Cortex of kidney (tissue), 1 donor: ENCODE measurements around the gene CTAG1A.
"Not testable (repeated sequence)": the region's sequence is repeated elsewhere in the genome, so short reads cannot be mapped to it uniquely, and the experiment has no call there.

Experiments
- DNase-seq: peaks from one replicate; lab custom pipeline; 2025; lab: John Stamatoyannopoulos, UW

The CTAG1A gene

DNA sequence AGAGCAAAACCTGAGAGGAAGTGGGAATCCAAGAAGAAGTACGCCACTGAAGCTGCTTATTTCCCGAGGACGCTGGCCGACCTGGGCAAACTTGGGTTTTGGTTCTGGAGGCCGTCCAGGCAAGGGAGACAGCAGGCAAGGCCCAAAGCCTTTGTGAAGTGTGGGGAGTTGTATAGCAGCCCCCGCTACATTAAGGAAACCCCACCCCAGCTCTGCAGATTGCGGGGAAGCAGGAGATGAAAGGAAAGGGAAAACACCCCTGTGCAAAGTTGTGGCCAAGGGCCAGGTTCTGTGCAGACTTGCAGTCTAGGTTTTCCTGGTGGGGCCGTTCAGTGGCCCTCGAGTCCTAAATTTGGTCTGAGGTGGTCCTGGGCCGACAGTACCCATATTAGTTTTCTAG lies 11.9 kb upstream of the CTAG1A start:
- not testable (repeated sequence) for DNase-seq

DNA sequence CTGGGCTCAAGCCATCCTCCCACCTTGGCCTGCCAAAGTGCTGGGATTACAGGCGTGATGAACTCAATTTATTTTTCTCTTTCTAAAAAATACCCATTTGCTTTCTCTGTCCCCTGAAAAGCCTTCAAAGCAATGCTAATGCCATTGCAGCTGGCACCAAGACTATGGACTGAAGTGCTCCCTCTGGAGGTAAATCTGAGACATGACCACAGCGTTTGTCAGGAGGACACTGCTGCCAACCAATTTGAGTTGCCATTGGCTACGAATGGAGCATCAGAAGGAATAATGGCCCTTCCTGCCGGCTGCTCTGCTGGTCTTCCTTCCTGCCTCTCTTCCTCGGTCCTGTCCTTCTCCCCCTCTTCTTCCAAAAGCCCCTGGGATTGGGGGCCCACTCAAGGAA lies 9.9 kb upstream of the CTAG1A start:
- DNase-seq = not testable (repeated sequence)

DNA sequence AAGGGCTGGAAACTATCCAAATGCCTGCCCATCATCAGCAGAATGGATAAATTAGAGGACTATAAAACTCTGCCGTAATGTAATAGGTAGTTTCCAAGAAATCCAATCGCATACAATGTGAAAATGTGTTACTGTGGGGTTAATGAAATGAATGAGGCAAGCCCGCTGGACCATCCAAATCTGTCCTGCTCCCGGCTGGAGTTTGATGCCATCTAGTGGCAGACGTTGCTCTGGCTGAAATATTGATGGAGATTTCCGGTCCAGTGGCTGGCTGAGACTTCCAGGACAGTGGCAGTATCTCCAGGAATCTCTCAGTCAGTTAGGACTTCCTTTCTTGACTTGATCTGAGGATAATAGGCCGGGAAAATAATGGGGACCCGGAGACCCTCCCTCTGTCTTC lies 1.9 kb upstream of the CTAG1A start:
- not testable (repeated sequence) for DNase-seq

DNA sequence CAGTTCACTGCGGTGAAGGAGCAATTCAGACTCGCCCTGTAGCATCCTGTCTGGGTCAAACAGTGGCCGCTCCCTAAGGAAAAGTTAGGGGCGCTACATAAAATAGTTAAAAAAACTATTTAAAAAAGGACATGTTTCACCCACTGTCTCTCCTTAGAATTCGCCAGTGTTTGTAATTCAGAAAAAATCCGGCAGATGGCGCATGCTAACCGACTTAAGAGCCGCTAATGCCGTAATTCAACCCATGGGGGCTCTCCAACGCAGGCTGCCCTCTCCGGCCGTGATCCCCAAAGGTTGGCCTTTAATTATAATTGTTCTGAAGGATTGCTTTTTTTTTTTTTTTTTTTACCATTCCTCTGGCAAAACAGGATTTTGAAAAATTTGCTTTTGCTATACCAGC lies 5.5 kb downstream of the CTAG1A start:
- not testable (repeated sequence) for DNase-seq

DNA sequence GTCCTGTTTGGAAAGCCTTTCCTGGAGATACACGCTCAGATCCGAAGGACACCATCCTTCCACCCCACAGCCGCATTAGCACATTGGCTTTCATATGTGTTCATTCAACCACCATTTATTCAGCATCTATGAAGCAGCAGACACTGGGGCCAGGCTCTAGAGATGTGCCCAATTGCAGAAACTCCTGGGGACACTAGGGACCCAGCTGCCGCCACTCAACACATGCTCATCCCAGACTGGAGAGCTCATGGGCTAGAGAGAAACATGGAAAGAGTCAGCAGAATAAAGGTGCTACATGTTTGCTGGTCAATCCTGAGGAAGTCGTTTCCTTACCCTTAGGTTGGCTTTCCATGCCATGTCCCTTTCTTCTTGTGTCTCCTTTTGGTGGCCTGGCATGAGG lies 7.6 kb downstream of the CTAG1A start:
- no peak for DNase-seq

DNA sequence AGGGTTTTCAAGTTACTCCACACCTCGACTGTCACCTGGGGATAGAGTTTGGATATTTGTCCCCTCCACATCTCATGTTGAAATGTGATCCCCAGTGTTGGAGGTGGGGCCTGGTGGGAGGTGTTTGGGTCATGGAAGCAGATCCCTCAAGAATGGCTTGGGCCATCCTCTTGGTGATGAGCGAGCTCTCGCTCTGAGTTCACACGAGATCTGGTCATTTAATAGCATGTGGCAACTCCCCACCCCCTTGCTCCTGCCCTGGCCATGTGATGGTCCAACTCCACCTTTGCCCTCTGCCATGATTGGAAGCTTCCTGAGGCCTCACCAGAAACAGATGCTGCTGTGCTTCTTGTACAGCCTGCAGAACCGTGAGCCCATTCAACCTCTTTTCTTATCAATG lies 8.3 kb downstream of the CTAG1A start:
- DNase-seq = no peak

DNA sequence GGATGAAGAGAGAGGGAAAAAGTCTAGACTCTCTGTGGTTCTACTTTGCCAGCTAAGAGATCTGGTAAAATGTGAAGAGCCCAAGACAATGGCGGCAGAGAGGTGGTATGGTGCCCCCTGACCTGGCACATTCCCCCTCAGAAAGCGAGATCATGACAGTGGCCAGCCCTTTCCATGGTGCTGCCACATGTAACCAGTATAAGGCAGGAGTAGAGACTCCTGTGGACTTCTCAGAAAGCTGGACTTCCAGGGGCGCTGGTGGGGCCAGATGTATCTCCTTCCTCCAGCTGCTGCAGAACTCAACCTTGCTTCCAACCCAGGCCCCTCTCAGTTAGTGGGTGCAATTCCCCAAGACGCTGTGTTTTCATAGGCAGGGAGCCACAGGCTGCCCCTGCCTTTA lies 9.6 kb downstream of the CTAG1A start:
- no peak for DNase-seq

DNA sequence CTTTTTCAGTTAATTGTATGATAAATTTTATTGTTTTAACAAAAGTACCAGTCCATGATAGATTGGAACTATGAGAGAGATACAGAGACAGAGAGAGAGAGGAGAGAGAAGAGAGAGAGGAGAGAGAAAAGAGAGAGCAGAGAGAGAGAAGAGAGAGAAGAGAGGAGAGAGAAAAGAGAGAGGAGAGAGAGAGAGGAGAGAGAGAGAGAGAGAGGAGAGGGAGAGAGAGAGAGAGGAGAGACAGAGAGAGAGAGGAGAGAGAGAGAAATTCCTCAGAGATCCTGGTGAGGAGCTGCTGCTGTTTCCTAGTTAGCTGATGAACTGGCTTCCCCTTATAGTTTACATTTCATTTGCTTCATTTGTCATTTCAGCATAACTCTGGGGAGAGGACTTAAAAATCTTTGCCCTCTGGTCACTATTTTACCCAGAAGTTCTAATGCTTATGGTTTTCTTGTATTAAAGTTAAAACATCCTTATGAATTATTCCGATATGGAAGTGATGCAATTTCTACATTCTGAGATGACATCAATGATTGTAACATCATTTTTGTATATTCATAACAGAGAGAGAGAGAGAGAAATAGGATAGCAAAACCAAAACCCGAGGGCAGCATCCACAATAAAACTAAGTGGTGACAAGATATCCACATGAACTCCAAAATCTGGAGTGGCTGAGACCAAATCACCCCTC lies 10.8 kb downstream of the CTAG1A start:
- DNase-seq = no peak

DNA sequence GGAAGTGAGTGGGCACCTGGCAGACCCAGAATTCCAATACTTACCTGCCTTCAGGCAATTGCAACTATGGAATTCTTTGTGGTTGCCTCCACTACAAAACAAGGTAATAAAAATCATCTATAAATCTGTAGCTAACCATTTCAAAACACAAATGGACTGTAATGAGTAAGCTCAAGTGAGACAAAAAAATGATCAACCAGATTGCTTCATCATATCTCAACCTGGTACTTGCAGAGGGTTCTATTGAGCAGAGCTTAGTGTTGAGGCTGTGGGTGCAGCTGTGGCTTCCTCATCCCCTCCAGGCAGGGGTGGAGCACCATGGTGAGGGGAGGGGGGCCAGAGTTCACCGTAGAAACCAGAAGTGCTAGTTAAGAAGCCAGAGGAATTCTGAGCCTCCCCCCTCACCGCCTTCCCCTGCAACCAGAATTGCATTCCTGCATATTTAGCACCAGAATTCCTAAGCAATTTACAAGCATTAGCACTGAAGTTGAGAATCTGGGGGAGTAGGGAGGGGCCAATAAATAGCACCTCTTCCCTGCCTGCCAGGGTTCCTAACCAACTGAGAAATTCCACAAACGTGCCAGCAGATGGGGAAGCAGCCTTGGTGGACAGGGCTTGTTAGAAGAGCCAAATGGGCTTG lies 11.5 kb downstream of the CTAG1A start:
- DNase-seq = no peak

DNA sequence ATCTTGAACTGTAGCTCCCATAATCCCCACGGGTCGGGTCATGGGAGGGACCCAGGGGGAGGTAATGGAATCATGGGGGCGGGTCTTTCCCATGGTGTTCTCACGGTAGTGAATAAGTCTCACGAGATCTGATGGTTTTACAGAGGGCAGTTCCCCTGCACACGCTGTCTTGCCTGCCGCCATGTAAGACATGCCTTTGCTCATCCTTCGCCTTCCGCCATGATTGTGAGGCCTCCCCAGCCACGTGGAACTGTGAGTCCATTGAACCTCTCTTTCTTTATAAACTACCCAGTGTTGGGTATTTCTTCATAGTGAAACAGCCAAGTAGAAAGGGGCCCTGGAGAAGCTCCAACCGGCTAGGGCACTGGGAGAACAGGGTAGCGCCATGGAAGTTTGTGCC lies 12.3 kb downstream of the CTAG1A start:
- no peak for DNase-seq

DNA sequence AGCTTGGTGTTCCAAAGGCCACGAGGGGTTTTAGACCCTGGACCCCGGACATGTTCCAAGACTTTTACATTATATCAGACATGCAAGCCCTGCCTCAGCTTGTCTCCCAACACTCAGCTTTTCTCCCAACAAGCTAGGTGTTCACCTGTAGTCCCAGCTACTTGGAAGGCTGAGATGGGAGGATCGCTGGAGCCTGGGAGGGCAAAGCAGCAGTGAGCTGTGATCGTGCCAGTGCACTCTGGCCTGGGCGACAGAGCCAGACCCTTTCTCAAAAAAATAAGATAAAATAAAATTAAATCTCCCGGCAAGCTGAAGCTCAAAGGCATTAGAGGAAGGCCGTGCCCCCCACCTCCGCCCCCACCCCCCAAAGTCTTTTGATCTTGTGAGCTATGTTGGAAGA lies 13.7 kb downstream of the CTAG1A start:
- no peak for DNase-seq

DNA sequence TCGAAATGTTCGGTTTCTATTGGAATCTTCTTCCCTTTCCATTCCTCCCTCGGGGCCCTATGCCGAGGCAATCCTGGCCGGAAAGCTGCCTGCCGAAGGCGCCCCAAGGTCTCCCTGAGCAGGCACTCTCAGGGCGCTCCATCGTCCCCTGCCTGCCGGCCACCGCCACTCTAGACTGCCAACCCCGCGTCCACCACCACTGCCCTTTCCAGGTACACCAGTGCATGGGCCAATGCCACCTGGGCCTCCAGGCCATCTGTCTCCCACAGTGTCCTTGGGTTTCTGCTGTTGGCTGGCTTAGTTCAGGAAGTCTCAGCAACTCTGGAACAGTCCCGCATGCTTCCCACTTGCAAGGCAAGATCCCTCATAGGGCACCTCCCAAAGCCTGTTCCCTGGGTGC lies 14.6 kb downstream of the CTAG1A start:
- no peak for DNase-seq

DNA sequence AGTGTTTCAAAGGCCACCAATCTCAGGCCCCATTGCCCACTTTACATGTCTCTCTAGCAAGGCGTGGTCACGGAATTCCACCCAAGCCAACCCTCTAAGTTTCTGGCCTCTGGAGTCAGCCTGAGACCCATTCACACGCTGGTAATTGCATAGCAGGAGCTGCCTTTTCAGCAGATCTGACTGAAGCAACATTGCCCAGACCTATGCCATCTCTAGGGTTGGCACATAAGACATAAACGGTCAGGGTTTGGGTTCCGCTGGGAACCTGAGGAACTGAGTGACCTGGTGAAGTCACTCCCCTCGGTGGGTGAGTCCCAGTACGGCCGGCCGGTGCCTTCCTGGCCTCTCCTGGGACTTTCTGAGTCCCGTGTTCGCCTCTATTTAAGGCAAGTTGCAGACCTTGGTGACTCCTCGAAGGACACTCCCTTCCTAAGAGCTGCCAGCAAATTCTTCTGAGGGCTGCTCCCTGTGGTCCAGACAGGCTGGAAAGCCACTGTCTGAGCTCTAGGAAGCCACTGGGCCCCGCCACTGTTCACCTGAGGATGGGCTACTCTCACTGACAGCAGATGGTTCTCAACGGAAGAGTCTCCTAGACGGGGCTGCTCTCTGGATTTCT lies 15.9 kb downstream of the CTAG1A start:
- DNase-seq = no peak

DNA sequence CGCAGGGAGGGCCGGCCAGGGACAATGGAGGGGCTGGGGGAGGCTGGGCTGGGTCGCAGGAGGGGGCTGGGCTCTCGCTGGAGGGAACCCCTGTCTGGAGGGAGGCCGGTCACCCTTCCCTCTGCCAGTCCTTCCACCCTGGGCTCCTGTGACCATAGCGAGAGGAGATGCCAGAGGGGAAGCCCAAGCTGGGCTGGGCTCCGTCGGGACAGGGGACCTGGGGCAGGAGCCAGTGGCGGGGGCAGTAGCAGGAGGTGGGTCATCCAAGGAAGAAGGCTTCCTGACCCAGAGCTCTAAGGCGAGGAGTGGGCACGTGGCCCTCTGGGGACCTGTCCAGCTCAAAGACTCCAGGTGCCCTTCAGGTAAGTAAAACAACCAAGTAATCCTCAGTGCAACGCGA lies 17.3 kb downstream of the CTAG1A start:
- DNase-seq = no peak

DNA sequence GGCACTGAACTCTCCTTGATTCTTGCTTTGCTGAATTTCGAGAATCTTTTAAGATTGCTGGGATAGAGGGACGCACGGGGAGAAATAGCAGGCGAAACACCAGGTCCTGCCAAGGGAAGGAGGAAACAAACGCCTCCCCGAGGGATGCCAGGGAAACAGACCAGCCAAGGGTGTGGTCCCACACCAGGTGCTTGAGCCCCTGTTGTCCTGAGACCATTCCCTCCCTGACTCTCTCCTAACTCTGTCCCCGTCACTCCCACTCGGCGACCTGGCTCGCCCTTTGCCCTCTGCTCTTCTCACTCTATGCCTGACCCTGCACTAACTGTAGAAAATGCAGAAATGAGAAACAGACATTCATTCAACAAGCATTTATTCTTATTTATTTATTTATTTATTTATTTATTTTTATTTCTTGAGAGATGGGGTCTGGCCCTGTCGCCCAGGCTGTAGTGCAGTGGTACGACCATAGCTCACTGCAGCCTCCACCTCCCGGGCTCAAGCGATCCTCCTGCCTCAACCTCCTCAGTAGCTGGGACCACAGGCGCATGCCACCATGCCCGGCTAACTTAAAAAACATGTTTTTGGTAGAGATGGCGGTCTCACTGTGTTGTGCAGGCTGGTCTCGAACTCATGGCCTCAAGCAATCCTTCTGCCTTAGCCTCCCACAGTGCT lies 18.0 kb downstream of the CTAG1A start:
- no peak for DNase-seq

DNA sequence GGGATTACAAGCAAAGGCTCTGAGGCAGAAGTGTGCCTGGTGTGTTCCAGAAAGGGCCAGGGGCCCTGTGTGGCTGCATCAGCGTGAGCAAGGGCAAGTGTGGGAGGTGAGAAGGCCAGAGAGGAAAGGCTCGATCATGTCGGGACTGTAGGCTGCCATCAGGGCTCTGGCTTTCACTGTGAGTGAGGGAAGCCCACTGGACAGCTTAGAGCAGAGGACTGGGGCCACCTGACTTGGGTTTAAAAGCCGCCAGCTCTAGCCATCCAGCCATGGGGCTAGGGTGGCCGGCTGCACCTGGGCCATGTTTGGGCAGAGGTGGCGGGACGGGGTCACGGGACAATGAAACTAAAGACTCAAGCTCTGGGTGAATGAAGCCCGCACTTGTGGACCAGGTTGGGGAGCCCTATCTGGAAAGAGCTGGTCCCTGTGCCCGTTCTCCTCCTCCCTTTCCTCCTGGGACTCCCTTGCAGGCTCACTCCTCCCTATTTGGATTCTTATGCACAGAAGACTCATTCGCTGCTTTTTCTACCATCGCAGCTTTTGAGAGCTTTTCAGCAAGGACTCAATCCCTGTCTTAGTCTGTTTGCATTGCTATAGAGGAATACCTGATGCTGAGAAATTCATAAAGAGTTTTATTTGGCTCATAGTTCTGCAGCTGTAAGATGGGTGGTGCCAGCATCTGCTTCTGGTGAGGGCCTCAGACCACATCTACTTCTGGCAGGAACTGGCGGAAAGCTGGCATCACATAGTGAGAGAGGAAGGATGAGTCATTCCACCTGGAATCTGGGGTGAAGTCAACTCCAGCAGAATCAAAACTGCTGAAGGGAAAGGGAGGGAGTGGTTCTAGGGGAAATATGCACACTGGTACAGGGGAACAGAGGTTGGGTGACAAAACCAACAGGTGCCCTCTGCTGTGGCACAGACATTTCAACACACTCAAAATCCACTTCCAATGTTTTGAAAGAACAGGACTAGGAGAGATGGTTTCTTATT lies 18.8 kb downstream of the CTAG1A start:
- no peak for DNase-seq

DNA sequence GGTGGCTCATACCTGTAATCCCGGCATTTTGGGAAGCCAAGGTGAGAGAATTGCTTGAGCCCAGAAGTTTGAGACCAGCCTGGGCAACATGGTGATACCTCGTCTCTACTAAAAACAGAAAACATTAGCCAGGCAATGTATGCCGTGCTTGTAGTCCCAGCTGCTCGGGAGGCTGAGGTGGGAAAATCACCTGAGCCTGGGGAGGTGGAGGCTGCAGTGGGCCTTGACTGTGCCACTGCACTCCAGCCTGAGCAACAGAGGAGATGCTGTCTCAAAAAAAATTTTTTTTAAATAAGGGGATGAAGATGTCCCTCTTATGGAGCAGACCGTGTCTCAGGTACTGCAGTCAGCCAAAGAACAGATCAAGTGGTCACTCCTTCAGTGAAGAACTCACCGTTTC lies 20.6 kb downstream of the CTAG1A start:
- DNase-seq = no peak

DNA sequence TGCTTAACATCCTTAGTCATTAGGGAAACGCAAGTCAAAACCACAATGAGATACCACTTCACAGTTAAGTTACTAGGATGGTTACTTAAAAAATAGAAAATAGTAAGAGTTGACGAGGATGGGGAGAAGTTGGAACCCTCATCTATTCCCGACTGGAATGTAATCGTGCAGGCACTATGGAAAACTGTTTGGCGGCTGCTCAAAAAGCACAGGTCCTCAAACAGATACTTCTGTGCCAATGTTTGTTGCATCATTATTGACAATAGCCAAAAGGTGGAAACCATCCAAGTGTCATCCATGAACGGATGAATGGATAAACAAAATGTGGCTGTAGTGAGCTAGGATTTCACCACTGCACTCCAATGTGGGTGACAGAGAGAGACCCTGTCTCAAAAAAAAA lies 22.4 kb downstream of the CTAG1A start:
- no peak for DNase-seq

DNA sequence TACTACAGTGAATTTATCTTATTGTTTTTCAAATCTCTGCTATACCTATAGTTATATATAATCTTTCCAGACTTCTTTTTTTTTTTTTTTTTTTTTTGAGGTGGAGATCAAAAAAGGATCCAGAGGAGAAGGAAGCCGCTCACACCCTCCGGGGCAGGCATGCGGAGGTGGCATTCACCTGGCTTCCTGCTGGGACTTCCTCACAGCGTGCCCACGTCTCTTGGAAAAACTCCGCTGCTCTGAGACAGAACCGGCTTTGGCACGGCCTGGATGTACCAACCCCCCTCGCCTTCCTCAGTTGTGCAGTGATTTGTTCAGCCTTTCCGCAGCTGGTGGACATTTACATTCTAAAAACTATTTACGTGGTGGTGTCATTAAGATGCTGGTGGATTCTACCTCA lies 23.0 kb downstream of the CTAG1A start:
- not testable (repeated sequence) for DNase-seq

DNA sequence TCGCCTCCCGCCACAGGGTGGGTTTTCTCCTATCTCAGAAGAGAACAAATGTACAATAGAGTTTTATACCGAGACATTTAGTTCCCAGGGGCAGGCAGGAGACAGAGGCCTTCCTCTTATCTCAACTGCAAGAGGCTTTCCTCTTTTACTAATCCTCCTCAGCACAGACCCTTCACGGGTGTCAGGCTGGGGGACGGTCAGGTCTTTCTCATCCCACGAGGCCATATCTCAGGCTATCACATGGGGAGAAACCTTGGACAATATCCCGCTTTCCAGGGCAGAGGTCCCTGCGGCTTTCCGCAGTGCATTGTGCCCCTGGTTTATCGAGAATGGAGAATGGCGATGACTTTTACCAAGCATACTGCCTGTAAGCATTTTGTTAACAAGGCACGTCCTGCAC lies 23.9 kb downstream of the CTAG1A start:
- not testable (repeated sequence) for DNase-seq

DNA sequence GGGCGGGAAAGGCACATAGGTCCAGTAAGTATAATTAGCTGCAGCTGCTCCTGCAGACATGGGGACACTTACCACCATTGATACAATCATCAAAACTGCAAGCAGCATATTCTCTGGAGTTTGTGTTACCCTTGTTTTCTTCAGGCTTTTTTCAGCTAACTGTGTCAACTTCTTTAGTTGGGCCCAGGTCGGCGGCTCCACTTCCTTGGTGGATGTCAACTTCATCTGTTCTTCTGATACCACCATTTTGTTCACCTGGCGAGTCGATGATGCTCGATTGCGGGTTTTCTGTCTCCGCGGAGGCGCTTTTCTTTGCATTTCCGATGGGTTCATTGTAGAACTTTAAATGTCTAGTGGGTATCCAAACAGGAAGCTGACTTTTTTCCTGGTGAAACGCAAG lies 26.2 kb downstream of the CTAG1A start:
- DNase-seq = not testable (repeated sequence)

DNA sequence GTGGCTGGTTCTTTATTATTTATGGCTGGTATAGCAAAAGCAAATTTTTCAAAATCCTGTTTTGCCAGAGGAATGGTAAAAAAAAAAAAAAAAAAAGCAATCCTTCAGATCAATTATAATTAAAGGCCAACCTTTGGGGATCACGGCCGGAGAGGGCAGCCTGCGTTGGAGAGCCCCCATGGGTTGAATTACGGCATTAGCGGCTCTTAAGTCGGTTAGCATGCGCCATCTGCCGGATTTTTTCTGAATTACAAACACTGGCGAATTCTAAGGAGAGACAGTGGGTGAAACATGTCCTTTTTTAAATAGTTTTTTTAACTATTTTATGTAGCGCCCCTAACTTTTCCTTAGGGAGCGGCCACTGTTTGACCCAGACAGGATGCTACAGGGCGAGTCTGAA lies 28.7 kb downstream of the CTAG1A start:
- DNase-seq = not testable (repeated sequence)
